ENCODE data around the gene GET4. TPM values are rescaled to one million over a fixed set of nuclear protein-coding genes. Genes with fewer than 3 reads are reported as not detected.

GET4 gene
- total and polyA plus RNA-seq, 4 donors, result 19.5 to 34.7 (median 27.3) TPM

DNA sequence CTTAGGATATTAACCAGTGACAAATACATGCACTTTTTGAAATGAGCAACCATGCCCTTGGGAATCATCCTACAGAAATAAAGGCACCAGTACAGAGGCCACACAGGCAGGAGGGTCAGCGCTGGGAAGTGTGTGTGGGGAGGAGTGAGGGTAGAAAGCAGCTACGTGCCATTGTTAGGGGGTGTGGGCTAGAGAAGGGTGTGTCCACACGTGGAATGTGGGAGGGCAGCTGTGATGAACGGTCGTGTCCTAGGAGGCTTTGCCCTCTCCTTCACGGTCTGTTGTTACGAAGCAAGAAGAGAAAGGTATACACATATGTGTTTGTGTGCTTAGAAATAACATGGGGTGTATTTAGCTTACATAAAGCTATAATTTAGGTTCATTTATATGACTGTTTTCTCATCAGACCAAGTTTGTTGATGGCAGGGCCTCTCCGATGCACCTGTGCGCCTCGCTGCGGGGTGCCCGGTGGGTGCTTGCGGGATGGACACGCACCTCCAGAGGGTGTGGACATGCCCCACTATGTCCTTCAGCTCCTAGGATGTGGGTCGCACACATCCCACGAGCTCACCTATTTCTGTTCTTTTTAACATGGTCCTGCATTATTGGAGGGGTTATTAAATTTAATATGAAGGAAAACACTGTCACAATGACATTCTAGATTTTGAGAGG, 16.9 kb upstream of the GET4 start (continued):
- TF ChIP-seq CTCF (IDR thresholded peaks at IDR 0.05; ENCODE audit: low read depth, low read length, missing input control) (no peak), FOXA1 (IDR thresholded peaks at IDR 0.05) (no peak)

GRCh38 chr7:860149-860548, 16.2 kb upstream of the GET4 start:
- Histone ChIP-seq H3K9me3 (ENCODE audit: control insufficient read depth in 4 of 4, low read length in 3 of 4) (no peaks in the 10 kb centered on the region), H3K27me3 (ENCODE audit: control insufficient read depth in 4 of 4, insufficient read depth in 4 of 4, low read length in 3 of 4) (no peaks in the 10 kb centered on the region), H3K9ac (ENCODE audit: low read depth in 1 of 2, low read length in 2 of 2) (no peak overlapping the region), H3K4me1 (ENCODE audit: control insufficient read depth in 4 of 4, insufficient read depth in 4 of 4, low read length in 3 of 4) (peaks cover 11 to 34% (median 21%) of the 10 kb centered on the region in 4 donors), H3K36me3 (ENCODE audit: control insufficient read depth in 4 of 4, insufficient read depth in 3 of 4, low read depth in 1 of 4, low read length in 3 of 4) (peaks cover 2 to 41% (median 25%) of the 10 kb centered on the region in 4 donors), H3K27ac (ENCODE audit: low read depth in 1 of 2, low read length in 2 of 2) (no peak overlapping the region), H3K4me3 (ENCODE audit: low read depth in 1 of 3, low read length in 3 of 3) (no peak overlapping the region)
- 96% methylated on average over 21 of the region's 21 CpGs for WGBS
- no peak for DNase-seq (ENCODE audit: low spot score)
- TF ChIP-seq RXRA (IDR thresholded peaks at IDR 0.05), result no peak
- TF ChIP-seq YY1 (IDR thresholded peaks at IDR 0.05), result no peak
- no peak for TF ChIP-seq NR2F2 (IDR thresholded peaks at IDR 0.05)
- no peak for TF ChIP-seq EGR1 (IDR thresholded peaks at IDR 0.05; ENCODE audit: low read depth in 2 of 2)
- no peak for TF ChIP-seq SP1 (IDR thresholded peaks at IDR 0.05)
- no peak for TF ChIP-seq RAD21 (IDR thresholded peaks at IDR 0.05)
- TF ChIP-seq, protein P1, sequence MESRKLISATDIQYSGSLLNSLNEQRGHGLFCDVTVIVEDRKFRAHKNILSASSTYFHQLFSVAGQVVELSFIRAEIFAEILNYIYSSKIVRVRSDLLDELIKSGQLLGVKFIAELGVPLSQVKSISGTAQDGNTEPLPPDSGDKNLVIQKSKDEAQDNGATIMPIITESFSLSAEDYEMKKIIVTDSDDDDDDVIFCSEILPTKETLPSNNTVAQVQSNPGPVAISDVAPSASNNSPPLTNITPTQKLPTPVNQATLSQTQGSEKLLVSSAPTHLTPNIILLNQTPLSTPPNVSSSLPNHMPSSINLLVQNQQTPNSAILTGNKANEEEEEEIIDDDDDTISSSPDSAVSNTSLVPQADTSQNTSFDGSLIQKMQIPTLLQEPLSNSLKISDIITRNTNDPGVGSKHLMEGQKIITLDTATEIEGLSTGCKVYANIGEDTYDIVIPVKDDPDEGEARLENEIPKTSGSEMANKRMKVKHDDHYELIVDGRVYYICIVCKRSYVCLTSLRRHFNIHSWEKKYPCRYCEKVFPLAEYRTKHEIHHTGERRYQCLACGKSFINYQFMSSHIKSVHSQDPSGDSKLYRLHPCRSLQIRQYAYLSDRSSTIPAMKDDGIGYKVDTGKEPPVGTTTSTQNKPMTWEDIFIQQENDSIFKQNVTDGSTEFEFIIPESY (IDR thresholded peaks at IDR 0.05), result no peak
- TF ChIP-seq FOXA2 (IDR thresholded peaks at IDR 0.05), result no peak
- TF ChIP-seq CTCF (IDR thresholded peaks at IDR 0.05; ENCODE audit: low read depth, low read length, missing input control), result no peak
- no peak for TF ChIP-seq HNF4A (conservative IDR thresholded peaks at IDR 0.05)
- TF ChIP-seq TAF1 (conservative IDR thresholded peaks at IDR 0.05), result no peak
- TF ChIP-seq, protein P2, sequence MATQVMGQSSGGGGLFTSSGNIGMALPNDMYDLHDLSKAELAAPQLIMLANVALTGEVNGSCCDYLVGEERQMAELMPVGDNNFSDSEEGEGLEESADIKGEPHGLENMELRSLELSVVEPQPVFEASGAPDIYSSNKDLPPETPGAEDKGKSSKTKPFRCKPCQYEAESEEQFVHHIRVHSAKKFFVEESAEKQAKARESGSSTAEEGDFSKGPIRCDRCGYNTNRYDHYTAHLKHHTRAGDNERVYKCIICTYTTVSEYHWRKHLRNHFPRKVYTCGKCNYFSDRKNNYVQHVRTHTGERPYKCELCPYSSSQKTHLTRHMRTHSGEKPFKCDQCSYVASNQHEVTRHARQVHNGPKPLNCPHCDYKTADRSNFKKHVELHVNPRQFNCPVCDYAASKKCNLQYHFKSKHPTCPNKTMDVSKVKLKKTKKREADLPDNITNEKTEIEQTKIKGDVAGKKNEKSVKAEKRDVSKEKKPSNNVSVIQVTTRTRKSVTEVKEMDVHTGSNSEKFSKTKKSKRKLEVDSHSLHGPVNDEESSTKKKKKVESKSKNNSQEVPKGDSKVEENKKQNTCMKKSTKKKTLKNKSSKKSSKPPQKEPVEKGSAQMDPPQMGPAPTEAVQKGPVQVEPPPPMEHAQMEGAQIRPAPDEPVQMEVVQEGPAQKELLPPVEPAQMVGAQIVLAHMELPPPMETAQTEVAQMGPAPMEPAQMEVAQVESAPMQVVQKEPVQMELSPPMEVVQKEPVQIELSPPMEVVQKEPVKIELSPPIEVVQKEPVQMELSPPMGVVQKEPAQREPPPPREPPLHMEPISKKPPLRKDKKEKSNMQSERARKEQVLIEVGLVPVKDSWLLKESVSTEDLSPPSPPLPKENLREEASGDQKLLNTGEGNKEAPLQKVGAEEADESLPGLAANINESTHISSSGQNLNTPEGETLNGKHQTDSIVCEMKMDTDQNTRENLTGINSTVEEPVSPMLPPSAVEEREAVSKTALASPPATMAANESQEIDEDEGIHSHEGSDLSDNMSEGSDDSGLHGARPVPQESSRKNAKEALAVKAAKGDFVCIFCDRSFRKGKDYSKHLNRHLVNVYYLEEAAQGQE (IDR thresholded peaks at IDR 0.05), result no peak
- no peak for TF ChIP-seq JUND (IDR thresholded peaks at IDR 0.05)
- no peak for TF ChIP-seq FOXA1 (IDR thresholded peaks at IDR 0.05)
- TF ChIP-seq, protein P3, sequence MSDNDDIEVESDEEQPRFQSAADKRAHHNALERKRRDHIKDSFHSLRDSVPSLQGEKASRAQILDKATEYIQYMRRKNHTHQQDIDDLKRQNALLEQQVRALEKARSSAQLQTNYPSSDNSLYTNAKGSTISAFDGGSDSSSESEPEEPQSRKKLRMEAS (IDR thresholded peaks at IDR 0.05), result no peak
- no peak for TF ChIP-seq HNF4G (IDR thresholded peaks at IDR 0.05)
- TF ChIP-seq GABPA (IDR thresholded peaks at IDR 0.05 in 1 of 2, conservative IDR thresholded peaks at IDR 0.05 in 1 of 2), result no peak
- no peak for TF ChIP-seq ATF3 (IDR thresholded peaks at IDR 0.05)
